Stimulated activated CD4-positive, alpha-beta T cell treated with anti-CD3 and anti-CD28 coated beads, Interleukin-12 subunit alpha, Interleukin-12 subunit beta, amount 100 ng/mL, for 24 hours (primary cell): ENCODE measurements around the gene GBP5.
"Not testable (repeated sequence)": the region's sequence is repeated elsewhere in the genome, so short reads cannot be mapped to it uniquely, and the experiment has no call there.

Experiments used
- DNase-seq, 2 experiments: peaks; one replicate each; pipeline ENCODE4 v3.0.0-alpha.2; 2020; ENCODE audit warnings: low read depth in 2 of 2

The GBP5 gene

GRCh38 chr1:89272269-89273041 lies at the start of gene GBP5:
Gene GBP5 (minus strand): TSS chr1:89272860. CDS start chr1:89269555, 3,305 bp downstream.
- peak in 1 of 2 experiments; percentile 30 for DNase-seq

DNA sequence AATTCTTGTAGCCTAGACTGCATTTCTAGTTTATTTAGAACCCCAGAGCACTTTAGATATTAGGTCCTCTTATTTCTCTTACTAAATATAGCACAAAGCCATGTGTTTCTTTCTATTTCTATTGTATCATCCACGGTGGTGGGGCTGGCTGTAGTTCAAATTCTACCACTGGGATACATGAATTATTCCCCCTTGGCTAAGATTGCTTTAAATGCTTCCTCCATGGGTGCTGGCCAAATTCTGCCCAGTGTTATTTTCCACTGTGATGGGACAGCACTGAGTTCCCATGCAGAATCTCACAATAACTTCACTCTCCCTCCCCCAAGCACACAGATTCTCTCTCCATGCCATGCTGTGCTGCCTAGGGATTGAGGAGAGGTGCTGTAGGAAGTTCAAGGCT lies 49.7 kb upstream of the GBP5 start:
- DNase-seq: no peak

- DNase-seq: no peak
Observed at GRCh38 chr1:89312572-89312971, 39.9 kb upstream of the GBP5 start.

DNA sequence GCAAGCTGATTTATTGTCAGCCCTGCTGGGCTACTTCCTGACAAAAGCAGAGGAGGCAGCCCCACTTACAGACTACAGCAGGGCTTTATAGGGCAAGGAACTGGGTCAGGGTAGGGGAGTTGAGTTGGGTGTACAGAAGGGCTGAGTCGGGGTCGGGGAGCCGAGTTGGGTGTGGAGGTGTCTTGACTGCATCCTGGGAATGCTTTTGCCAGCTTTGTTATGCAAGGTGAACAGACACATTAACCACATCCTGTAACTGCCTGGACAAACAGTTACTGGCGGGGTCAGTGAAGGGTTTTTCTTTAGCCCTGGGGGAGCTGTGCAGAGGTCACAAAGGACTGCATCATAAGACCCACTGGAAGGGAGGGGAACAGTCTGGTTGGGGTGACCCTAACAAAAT lies 39.1 kb upstream of the GBP5 start:
- no peak for DNase-seq

DNA sequence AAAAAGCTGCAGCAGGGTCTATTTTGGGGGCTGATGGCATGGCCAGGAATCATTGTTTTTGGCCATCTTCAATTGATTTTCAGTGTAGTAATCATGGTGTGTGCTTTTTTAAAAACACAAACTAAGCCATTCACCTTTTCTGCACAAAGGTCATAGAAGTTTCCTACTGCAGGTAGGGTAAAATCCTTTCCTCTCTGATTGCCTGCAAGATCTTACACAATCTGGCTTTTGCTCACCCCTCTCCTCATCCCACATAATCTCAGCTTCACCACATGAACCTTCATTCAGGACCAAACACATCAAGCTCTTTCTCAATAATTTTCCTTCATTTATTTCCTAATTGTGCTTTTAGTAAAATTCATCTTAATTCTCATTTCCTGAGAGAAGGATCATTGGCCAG lies 38.3 kb upstream of the GBP5 start:
- no peak for DNase-seq

DNA sequence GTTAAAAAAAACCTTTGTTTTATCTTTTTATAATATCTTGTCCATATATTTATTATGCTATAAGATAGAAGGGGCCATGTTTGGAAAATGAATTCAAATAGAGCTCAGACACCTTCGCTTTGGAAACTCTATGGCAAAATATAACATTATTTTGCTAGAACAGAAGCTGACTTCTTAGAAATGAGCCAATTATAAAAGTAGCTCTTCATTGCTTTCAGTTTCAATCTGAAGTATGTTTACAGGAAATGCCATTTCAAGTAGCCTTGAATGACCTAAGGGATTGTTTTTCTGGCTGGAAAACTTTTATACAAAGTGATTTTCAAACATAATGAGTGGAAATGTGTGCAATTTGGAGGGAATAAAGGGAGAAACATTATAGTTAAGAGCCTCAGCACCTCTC lies 37.8 kb upstream of the GBP5 start:
- no peak for DNase-seq

DNA sequence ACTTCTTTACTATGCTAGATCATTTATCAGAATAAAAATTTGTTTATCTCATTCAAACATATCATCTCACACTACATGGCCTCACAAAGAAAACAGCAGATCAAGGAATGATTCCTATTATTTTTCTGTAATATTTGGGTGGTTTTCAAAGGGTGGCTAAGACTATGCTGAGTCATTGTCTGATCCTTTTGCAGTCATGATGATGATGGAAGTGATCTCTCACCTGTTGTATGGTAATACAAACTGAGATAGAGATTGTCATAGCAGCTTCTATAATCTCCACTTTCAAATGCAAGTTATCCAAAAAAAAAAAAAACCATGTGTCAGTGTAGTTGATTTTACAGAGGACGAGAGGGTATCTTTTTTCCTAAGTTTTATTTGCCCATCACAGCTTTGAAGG lies 37.2 kb upstream of the GBP5 start:
- DNase-seq: no peak

DNA sequence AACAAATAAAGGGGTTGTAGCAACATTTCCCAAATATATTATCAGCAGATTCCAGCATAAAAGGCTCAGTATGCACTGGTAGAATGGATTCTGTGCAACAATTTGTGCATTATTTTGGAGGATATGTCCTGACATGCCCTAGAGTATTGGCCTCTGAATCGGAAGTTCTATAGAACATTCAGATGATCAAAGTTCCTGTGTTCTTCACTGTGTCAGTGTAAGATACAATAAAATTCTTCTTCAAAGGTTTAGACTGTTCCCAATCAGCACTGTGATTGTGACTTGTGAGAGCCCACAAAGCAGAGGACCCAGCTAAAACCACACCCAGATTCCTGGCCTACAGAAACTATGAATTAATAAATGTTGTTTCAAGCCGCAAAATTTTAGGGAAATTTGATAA lies 33.6 kb upstream of the GBP5 start:
- DNase-seq: no peak

GRCh38 chr1:89305493-89305892 lies 32.8 kb upstream of the GBP5 start:
- no peak for DNase-seq

GRCh38 chr1:89304572-89305230 lies 32.0 kb upstream of the GBP5 start:
- no peak for DNase-seq

DNA sequence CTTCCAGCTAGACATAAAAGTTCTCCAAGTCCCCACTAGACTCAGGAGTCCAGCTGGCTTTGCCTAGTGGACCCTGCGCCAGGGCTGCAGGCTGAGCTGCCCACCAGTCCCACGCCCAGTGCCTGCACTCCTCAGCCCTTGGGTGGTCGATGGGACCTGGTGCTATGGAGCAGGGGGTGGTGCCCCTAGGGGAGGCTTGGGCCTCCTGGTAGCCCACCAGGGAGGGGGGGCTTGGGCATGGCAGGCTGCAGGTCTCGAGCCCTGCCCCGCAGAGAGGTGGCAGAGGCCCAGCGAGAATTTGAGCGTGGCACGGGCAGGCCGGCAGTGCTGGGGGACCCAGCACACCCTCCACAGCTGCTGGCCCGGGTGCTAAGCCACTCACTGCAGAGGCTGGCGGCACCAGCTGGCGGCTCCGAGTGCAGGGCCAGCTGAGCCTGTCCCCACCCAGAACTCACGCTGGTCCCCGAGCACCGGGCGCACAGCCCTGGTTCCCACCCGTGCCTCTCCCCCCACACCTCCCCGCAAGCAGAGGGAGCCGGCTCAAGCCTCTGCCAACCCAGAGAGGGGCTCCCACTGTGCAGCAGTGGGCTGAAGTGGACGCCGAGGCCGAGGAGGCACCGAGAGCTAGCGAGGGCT lies 30.2 kb upstream of the GBP5 start:
- DNase-seq: no peak

DNA sequence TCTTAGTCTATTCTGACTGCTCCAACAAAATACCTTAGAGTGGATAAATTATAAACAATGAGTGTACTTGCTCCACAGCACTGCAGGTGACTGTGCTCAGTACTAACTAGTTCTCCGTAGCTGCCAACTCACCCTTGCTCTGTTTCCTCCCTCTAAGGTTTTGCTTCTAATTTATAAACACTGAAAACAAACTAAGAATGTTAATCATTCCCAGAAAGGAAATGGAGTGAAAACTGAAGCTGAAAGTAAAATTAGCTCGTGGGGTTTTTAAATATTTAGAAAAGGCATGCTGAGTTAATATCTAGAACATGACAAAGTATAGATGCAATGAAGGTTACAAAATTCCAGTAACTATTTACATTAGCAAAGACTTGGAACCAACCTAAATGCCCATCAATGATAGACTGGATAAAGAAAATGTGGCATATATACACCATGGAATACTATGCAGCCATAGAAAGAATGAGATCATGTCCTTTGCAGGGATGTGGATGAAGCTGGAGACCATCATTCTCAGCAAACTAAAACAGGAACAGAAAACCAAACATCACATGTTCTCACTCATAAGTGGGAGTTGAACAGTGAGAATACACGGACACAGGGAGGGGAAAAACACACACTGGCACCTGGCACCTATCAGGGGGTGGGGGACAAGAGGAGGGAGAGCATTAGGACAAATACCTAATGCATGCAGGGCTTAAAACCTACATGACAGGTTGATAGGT lies 27.2 kb upstream of the GBP5 start:
- DNase-seq: peak in 1 of 2 experiments; percentile 21

DNA sequence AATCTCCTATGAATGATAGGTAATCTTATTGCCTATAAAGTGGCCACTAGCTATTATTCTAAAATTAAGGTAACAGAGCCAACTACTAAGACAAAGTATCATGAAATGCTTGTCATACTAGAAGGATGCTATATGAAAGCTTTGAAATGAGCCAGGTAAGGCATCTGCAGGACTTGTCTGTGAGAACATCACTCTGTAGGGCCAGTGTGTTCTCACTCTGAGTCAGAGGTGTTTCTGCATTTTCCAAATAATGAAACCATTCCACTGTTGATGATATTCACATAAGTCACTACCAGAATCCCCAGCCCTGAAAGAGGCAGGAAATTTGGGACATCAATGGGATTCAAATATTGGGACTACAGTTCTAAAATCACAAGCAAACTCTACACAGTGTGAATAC lies 25.8 kb upstream of the GBP5 start:
- no peak for DNase-seq

GRCh38 chr1:89295187-89295586 lies 22.5 kb upstream of the GBP5 start:
- no peak for DNase-seq

GRCh38 chr1:89291276-89291675 lies 18.6 kb upstream of the GBP5 start:
- DNase-seq: no peak

DNA sequence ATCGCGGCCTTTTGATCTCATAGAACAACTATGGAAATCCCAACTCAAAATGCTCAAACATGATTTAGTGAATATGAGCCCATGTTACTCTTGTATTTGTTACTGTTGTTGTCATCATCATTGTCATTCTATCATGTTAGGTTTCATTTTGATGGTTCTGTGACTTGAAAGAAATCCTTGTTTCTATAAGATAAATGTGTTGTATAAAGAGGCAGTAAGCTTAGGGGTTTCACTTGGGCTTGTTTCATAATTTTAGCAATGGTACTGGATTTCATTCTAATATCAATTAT lies 15.3 kb upstream of the GBP5 start:
- DNase-seq: no peak

DNA sequence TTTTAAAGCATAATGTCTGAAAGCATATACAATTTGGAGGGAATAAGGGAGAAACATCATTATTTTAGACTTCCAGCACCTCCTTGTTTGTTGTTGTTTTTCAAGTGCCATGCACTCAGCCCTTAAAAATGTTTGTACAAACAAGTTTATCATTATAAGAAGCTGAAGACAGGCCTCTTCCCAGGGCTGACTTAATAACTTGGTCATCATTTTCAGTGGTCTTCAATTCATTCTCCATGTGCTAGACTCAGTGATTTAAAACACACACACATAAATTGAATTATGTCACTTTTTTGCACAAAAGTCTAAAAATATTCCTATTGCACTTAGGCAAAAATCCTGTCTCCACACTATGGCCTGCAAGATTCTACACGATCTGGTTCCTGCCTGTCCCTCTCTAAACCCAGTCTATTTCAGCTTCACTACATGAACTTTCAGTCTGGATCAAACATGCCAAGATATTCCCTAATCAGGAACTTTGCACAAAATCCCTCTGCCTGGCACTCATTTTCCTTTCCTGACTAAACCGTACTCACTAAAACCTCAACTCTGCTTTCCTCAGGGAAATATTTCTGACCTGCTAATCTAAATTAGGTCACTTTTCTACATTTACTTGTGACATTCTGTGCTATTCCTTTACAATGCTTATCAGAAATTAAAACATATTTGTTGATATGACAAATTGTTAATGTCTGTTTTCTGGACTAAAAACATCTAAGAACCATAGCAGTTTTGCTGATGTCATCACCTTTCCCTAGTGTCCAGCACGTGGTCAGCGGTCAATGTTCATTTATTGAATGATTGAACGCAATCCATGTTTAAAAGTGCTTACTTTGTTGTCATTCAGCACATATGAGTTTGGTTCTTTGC lies 14.8 kb upstream of the GBP5 start:
- no peak for DNase-seq

DNA sequence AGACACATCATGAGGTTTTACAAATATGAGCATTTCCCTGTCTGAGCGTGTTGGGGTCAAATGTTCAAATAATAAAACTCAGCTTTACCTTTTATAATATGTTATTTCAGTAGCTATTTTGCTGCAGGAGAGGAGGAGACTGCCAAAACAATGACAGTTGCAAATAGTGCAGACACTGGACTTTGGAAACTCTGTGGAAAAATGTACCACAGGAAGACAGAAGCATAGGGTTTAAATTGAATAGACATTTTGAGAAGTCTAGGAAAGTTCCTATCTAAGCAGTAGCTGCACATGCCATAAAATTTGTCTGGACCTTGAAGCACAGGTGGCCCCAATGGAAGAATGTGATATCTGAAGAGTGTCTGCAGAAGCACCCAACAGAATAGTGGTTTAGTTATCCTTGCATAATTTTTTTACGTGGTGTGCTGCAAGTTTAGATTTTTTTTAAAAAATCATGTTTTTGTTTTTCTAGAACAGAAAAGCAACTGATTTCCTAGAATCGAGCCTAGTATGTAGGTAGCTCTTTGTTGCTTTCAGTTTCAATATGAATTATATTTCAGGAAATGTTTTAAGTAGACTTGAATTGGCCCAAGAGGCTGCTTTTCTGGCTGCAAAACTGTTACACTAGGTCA lies 14.0 kb upstream of the GBP5 start:
- DNase-seq: no peak

- DNase-seq: no peak
Observed at GRCh38 chr1:89285745-89286380, 13.2 kb upstream of the GBP5 start.

DNA sequence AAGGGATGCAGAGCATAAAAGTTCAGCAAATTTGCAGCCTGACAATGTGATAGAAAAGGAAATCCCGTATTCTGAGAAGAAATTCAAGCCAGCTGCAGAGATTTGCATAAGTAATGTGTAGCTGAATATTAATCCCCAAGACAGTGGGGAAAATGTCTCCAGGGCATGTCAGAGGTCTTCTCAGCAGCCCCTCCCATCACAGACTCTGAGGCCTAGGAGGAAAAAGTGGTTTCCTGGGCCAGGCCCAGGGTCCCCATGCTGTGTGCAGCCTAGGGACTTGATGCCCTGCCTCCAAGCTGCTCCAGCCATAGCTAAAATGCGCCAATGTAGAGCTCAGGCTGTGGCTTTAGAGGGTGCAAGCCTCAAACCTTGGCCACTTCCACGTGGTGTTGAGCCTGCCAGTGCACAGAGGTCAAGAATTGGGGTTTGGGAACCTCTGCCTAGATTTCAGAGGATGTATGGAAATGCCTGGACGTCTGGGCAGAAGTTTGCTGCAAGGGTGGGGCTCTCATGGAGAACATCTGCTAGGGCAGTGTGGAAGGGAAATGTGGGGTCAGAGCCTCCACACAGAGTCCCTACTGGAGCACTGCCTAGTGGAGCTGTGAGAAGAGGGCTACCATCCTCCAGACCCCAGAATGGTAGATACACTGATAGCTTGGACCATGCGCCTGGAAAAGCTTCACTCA lies 11.6 kb upstream of the GBP5 start:
- DNase-seq: not testable (repeated sequence)
